SU-DHL-6 (cell line): ENCODE results near the gene RNF103.

Experiments
- H2AFZ ChIP-seq: fragments of 200-600 bp; sonication (generic); 2 replicates; pipeline ENCODE4 v1.6.1; 2014; ENCODE audit warnings: low read depth, mild to moderate bottlenecking, moderate library complexity, mixed read lengths, antibody characterized with exemption, low read length; ENCODE audit not compliant: severe bottlenecking
- H3F3A ChIP-seq: fragments of 200-600 bp; shearing (Covaris generic); 2 replicates; pipeline ENCODE4 v1.6.0; 2016; ENCODE audit warnings: antibody characterized with exemption, mild to moderate bottlenecking; ENCODE audit not compliant: insufficient read depth
- H3K27ac ChIP-seq: fragments of 200-600 bp; sonication (generic); 2 replicates; pipeline ENCODE4 v1.5.1; 2016; ENCODE audit warnings: low read depth, mild to moderate bottlenecking, low read length, moderate library complexity, mixed read lengths
- H3K27me3 ChIP-seq: fragments of 200-600 bp; sonication (generic), shearing (Covaris generic); 2 replicates; pipeline ENCODE4 v1.6.0; 2014; ENCODE audit warnings: mild to moderate bottlenecking, low read length
- H3K36me3 ChIP-seq: fragments of 200-600 bp; sonication (generic); 2 replicates; pipeline ENCODE4 v1.6.1; 2014; ENCODE audit warnings: mild to moderate bottlenecking, low read length, mixed read lengths
- H3K4me2 ChIP-seq: fragments of 300-600, 200-600 bp; shearing (Covaris generic), sonication (generic); 2 replicates; pipeline ENCODE4 v1.6.0; 2014; ENCODE audit warnings: low read length, low read depth, mild to moderate bottlenecking; ENCODE audit not compliant: poor library complexity, severe bottlenecking
- H3K4me3 ChIP-seq: fragments of 200-600 bp; sonication (generic); 2 replicates; pipeline ENCODE4 v1.5.1; 2014; ENCODE audit warnings: antibody characterized with exemption, low read length, mild to moderate bottlenecking, mixed read lengths; ENCODE audit not compliant: insufficient read depth, poor library complexity, severe bottlenecking
- H3K79me2 ChIP-seq: fragments of 200-600 bp; sonication (generic); 2 replicates; pipeline ENCODE4 v1.6.1; 2014; ENCODE audit warnings: mild to moderate bottlenecking, low read length, moderate library complexity; ENCODE audit not compliant: insufficient read depth
- H3K9ac ChIP-seq: fragments of 200-600 bp; sonication (generic); 2 replicates; pipeline ENCODE4 v1.7.0; 2014; ENCODE audit warnings: mild to moderate bottlenecking, low read length
- H3K9me2 ChIP-seq: fragments of 200-600 bp; sonication (generic); replicated peaks from 2 replicates; pipeline ENCODE4 v1.6.1; 2014; ENCODE audit warnings: low read length; ENCODE audit not compliant: insufficient read depth
- H3K9me3 ChIP-seq: fragments of 200-600 bp; sonication (generic); 2 replicates; pipeline ENCODE4 v1.6.1; 2014; ENCODE audit warnings: low read length, mixed read lengths; ENCODE audit not compliant: insufficient read depth
- H4K20me1 ChIP-seq: fragments of 200-600 bp; sonication (generic); 2 replicates; pipeline ENCODE4 v1.6.1; 2014; ENCODE audit warnings: low read depth, mild to moderate bottlenecking, antibody characterized with exemption, low read length, moderate library complexity, mixed read lengths
- EZH2phosphoT487 ChIP-seq: fragments of 200-600 bp; sonication (generic), shearing (Covaris generic); conservative IDR thresholded peaks from 2 replicates; pipeline ENCODE4 v1.6.1; 2018; ENCODE audit warnings: mild to moderate bottlenecking, antibody characterized with exemption, low read length, moderate library complexity, mixed read lengths
- TF ChIP-seq, protein P1 (sequence below): fragments of 200-600 bp; sonication (generic); IDR thresholded peaks from one replicate; pipeline ENCODE4 v1.5.1; 2017; ENCODE audit warnings: antibody characterized with exemption, mild to moderate bottlenecking, low read length, moderate library complexity; ENCODE audit not compliant: insufficient read depth, poor library complexity, severe bottlenecking

The RNF103 gene

DNA sequence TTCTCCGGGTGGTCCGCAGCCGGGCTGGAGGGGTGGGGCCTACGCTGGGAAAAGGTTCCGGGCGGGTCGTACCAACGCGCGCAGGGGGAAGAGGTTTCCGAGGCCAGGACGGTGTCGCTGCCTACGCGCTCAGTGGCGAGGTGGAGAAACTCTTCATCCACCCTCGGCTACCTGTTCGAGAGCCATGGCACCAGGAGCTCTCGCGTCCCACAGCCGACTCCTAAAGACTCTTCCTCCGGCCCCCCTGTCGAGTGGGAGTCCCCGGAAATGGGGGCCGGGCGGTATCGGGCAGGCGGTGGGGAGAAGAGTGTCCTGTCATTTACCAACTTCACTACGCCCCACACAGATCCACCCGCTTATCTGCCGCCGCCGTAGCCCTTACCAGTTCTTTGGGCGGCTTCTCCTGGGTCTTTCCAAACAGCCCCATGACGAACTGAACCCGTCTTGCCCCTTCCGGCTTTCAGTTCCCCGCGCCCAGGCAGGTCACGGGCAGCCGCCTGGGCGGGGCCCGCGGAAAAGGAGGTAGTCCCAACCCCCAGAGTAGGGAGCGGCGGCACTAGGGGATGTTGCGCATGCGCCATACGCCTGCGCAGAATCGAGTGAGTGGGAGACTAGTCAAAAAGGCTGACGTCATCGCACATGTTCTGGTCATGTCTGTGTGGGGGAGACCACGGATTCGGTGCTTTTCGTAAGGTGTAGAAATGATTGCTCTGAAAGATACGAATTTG lies 60.6 kb downstream of the RNF103 start, which contains the start of gene CHMP3:
TSS of gene CHMP3 (minus strand) at position 522 of the 728 bp plus-strand sequence. CDS start at position 427, 95 bp downstream.
- H3F3A ChIP-seq, result no peaks in the 10 kb centered on the region
- TF ChIP-seq, protein P1, sequence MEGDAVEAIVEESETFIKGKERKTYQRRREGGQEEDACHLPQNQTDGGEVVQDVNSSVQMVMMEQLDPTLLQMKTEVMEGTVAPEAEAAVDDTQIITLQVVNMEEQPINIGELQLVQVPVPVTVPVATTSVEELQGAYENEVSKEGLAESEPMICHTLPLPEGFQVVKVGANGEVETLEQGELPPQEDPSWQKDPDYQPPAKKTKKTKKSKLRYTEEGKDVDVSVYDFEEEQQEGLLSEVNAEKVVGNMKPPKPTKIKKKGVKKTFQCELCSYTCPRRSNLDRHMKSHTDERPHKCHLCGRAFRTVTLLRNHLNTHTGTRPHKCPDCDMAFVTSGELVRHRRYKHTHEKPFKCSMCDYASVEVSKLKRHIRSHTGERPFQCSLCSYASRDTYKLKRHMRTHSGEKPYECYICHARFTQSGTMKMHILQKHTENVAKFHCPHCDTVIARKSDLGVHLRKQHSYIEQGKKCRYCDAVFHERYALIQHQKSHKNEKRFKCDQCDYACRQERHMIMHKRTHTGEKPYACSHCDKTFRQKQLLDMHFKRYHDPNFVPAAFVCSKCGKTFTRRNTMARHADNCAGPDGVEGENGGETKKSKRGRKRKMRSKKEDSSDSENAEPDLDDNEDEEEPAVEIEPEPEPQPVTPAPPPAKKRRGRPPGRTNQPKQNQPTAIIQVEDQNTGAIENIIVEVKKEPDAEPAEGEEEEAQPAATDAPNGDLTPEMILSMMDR, result no peak

DNA sequence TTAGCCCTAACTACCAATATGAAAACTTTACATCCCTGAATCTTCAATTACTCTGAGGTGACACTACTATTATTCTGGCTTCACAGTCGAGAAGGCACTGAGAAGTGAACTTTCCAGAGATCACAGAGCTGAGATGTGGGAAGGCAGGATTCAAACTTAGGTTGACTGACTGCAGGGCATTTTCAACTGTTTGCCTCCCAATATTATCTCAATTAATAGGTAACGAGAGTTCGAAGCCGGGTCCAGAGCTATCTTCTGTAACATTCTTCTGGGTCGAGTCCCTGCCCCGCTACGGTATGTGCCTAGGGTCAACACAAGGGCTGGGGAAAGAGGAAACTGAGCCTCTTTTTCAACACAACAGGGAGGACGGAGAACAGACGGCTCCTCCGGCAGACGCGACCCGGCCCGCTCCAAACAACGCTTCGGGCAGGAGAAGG lies 61.2 kb downstream of the RNF103 start:
- TF ChIP-seq EZH2phosphoT487, result no peak
- TF ChIP-seq, protein P1, result no peak
- Histone ChIP-seq H3K9me3 (no peaks in the 10 kb centered on the region), H3K79me2 (peaks cover 47% of the 10 kb centered on the region)

More for the DNA sequence above, 60.6 kb downstream of the RNF103 start, which contains the start of gene CHMP3:
- Histone ChIP-seq H2AFZ (peak within 1 kb of the TSS; percentile 78), H3K9me3 (no peaks in the 10 kb centered on the region), H3K9ac (peak within 1 kb of the TSS; percentile 95), H4K20me1 (no peaks in the 10 kb centered on the region), H3K79me2 (peaks cover 41% of the 10 kb centered on the region), H3K9me2 (no peaks in the 10 kb centered on the region), H3K4me2 (peak within 1 kb of the TSS; percentile 88), H3K27me3 (no peaks in the 10 kb centered on the region), H3K36me3 (no peaks in the 10 kb centered on the region), H3K27ac (peak within 1 kb of the TSS; percentile 92), H3K4me3 (peak within 1 kb of the TSS; percentile 93)

DNA sequence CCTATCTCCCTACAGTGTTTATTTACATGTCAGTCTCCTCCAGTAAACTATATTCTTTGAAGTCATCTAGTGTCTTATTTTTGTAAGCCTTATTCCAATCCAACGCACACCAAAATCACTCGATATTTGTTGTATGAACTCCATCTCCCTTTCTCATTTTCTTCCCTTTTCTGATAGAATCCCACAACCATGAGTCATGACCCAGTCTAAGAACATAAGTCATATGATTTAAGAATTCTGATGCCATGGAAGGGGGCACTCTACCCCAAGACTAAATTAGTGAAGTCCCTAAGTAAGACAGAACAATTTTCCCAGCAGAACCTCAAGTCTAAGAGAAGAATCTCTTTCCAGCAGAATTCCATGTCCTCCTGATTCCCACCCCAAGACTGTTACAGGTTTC lies 65.8 kb downstream of the RNF103 start:
- TF ChIP-seq, protein P1, result no peak
- no peak for TF ChIP-seq EZH2phosphoT487
- peaks cover 89% of the 10 kb centered on the region for H3K79me2 ChIP-seq
- H3K4me2 ChIP-seq, result no peak overlapping the region

More for the DNA sequence above, 61.2 kb downstream of the RNF103 start:
- no peaks in the 10 kb centered on the region for H3F3A ChIP-seq
- peak overlapping the region; percentile 78 for H2AFZ ChIP-seq
- H3K36me3 ChIP-seq, result no peaks in the 10 kb centered on the region
- H3K27ac ChIP-seq, result peak overlapping the region; percentile 92
- H3K4me3 ChIP-seq, result peak overlapping the region; percentile 93
- H3K4me2 ChIP-seq, result peak overlapping the region; percentile 88
- H4K20me1 ChIP-seq, result no peaks in the 10 kb centered on the region
- no peaks in the 10 kb centered on the region for H3K9me2 ChIP-seq
- H3K9ac ChIP-seq, result peak overlapping the region; percentile 95
- H3K27me3 ChIP-seq, result no peaks in the 10 kb centered on the region

More for the DNA sequence above, 65.8 kb downstream of the RNF103 start:
- no peak overlapping the region for H3K9ac ChIP-seq
- H3K9me3 ChIP-seq, result no peaks in the 10 kb centered on the region
- no peaks in the 10 kb centered on the region for H3K9me2 ChIP-seq
- no peak overlapping the region for H2AFZ ChIP-seq
- no peaks in the 10 kb centered on the region for H3K27me3 ChIP-seq
- H3K4me3 ChIP-seq, result no peak overlapping the region
- H4K20me1 ChIP-seq, result no peaks in the 10 kb centered on the region
- H3K36me3 ChIP-seq, result no peaks in the 10 kb centered on the region
- no peak overlapping the region for H3K27ac ChIP-seq
- H3F3A ChIP-seq, result no peaks in the 10 kb centered on the region
